ENCODE measurements around the gene PHF24. TPM values are rescaled to one million over a fixed set of nuclear protein-coding genes. Genes with fewer than 3 reads are reported as not detected.

The PHF24 gene
- polyA plus RNA-seq, 1 of the 3 experiments (the other 2 are of a cell fraction), result not detected

DNA sequence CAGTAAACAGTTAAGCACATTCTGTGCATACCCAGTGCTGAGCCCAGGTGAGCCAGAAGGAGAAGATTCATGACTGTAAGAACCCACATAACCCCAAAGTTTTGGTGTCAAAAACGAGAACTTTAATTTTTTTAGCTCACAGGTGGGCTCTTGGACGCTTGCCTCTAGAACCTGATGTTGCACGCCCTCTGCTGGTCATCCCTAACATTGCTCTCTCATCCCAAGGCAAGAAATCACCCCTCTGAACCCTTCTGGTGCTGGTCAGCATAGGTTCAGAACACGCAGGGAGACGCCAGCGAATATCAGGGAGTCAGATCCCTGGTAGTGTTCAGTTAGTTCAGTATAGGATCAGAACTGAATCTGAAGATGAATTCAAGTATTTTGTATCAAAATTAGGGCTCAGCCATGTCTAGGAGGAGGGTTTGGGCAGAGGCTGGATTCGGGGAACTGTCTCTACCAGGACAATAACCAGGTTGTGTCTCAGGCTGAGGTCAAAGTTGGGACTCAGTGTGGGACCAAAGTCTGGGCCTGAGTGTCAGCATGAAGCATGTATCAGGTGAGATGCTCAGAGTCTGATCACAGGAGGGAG is 27.3 kb downstream of the PHF24 start:
- 25% methylated on average over 4 of the region's 7 CpGs for WGBS (ENCODE audit: low lambda C conversion rate)
- Histone ChIP-seq H3K9me3 (no peaks in the 10 kb centered on the region), H2AFZ (ENCODE audit: low read depth) (no peak overlapping the region), H3K9me2 (no peaks in the 10 kb centered on the region), H3F3A (replicated peaks; ENCODE audit: insufficient read depth) (no peaks in the 10 kb centered on the region), H3K4me2 (no peak overlapping the region), H3K4me3 (ENCODE audit: low read depth in 2 of 2, low read length in 1 of 2) (peak overlapping the region in 1 of 2 experiments; percentile 24; a peak in 1 of 4 replicates), H4K20me1 (ENCODE audit: insufficient read depth) (no peaks in the 10 kb centered on the region), H3K4me1 (ENCODE audit: control insufficient read depth in 1 of 2, insufficient read depth in 2 of 2, low read depth in 1 of 2, low read length in 1 of 2) (peaks cover 3 to 42% of the 10 kb centered on the region in 2 experiments; a peak in 2 of 4 replicates), H3K36me3 (replicated peaks in 1 of 2; ENCODE audit: control insufficient read depth in 1 of 2, insufficient read depth in 2 of 2, low read length in 1 of 2) (no peaks in the 10 kb centered on the region), H3K27ac (ENCODE audit: low read depth in 2 of 2, low read length in 1 of 2) (peak overlapping the region in 1 of 2 experiments; percentile 82; a peak in 2 of 4 replicates), H3K9ac (no peak overlapping the region), H3K79me2 (ENCODE audit: insufficient read depth) (peaks cover 3% of the 10 kb centered on the region; the same call in 1 of the 2 replicates), H3K27me3 (ENCODE audit: insufficient read depth) (no peaks in the 10 kb centered on the region; the same call in 1 of the 2 replicates)
- POLR2A ChIA-PET, result interaction anchor here (0.8 kb wide), 1 partner anchor 85 kb away, joined by 3 read pairs; no protein-coding TSS in a partner anchor
- peak; percentile 68 for DNase-seq
- CTCF ChIA-PET, result interaction anchor here (0.7 to 8.2 kb wide), 28 partner anchors 9 to 803 kb away, joined by 3 to 155 read pairs (median 4); a partner anchor contains a TSS
- TF ChIP-seq ELF1 (IDR thresholded peaks at IDR 0.05), result no peak
- TF ChIP-seq SMC3 (IDR thresholded peaks at IDR 0.05; ENCODE audit: low read depth, low read length), result peak; percentile 74
- TF ChIP-seq, protein P1, sequence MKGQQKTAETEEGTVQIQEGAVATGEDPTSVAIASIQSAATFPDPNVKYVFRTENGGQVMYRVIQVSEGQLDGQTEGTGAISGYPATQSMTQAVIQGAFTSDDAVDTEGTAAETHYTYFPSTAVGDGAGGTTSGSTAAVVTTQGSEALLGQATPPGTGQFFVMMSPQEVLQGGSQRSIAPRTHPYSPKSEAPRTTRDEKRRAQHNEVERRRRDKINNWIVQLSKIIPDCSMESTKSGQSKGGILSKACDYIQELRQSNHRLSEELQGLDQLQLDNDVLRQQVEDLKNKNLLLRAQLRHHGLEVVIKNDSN (IDR thresholded peaks at IDR 0.05; ENCODE audit: borderline replicate concordance, low read depth), result no peak
- TF ChIP-seq, protein P2, sequence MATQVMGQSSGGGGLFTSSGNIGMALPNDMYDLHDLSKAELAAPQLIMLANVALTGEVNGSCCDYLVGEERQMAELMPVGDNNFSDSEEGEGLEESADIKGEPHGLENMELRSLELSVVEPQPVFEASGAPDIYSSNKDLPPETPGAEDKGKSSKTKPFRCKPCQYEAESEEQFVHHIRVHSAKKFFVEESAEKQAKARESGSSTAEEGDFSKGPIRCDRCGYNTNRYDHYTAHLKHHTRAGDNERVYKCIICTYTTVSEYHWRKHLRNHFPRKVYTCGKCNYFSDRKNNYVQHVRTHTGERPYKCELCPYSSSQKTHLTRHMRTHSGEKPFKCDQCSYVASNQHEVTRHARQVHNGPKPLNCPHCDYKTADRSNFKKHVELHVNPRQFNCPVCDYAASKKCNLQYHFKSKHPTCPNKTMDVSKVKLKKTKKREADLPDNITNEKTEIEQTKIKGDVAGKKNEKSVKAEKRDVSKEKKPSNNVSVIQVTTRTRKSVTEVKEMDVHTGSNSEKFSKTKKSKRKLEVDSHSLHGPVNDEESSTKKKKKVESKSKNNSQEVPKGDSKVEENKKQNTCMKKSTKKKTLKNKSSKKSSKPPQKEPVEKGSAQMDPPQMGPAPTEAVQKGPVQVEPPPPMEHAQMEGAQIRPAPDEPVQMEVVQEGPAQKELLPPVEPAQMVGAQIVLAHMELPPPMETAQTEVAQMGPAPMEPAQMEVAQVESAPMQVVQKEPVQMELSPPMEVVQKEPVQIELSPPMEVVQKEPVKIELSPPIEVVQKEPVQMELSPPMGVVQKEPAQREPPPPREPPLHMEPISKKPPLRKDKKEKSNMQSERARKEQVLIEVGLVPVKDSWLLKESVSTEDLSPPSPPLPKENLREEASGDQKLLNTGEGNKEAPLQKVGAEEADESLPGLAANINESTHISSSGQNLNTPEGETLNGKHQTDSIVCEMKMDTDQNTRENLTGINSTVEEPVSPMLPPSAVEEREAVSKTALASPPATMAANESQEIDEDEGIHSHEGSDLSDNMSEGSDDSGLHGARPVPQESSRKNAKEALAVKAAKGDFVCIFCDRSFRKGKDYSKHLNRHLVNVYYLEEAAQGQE (IDR thresholded peaks at IDR 0.05; ENCODE audit: low read depth, low read length), result peak; percentile 71; the same call in 1 of the 2 replicates
- TF ChIP-seq SIN3A (IDR thresholded peaks at IDR 0.05; ENCODE audit: borderline replicate concordance, low read depth, low read length), result no peak
- no peak for TF ChIP-seq FOSL2 (IDR thresholded peaks at IDR 0.05; ENCODE audit: borderline replicate concordance, low read depth)
- TF ChIP-seq, protein P3, sequence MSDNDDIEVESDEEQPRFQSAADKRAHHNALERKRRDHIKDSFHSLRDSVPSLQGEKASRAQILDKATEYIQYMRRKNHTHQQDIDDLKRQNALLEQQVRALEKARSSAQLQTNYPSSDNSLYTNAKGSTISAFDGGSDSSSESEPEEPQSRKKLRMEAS (IDR thresholded peaks at IDR 0.05; ENCODE audit: low read depth), result no peak
- no peak for TF ChIP-seq EZH2phosphoT487 (IDR thresholded peaks at IDR 0.05; ENCODE audit: borderline replicate concordance, low read depth)
- TF ChIP-seq, protein P4, sequence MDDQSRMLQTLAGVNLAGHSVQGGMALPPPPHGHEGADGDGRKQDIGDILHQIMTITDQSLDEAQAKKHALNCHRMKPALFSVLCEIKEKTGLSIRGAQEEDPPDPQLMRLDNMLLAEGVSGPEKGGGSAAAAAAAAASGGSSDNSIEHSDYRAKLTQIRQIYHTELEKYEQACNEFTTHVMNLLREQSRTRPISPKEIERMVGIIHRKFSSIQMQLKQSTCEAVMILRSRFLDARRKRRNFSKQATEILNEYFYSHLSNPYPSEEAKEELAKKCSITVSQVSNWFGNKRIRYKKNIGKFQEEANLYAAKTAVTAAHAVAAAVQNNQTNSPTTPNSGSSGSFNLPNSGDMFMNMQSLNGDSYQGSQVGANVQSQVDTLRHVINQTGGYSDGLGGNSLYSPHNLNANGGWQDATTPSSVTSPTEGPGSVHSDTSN (IDR thresholded peaks at IDR 0.05), result no peak
- TF ChIP-seq, protein P5, sequence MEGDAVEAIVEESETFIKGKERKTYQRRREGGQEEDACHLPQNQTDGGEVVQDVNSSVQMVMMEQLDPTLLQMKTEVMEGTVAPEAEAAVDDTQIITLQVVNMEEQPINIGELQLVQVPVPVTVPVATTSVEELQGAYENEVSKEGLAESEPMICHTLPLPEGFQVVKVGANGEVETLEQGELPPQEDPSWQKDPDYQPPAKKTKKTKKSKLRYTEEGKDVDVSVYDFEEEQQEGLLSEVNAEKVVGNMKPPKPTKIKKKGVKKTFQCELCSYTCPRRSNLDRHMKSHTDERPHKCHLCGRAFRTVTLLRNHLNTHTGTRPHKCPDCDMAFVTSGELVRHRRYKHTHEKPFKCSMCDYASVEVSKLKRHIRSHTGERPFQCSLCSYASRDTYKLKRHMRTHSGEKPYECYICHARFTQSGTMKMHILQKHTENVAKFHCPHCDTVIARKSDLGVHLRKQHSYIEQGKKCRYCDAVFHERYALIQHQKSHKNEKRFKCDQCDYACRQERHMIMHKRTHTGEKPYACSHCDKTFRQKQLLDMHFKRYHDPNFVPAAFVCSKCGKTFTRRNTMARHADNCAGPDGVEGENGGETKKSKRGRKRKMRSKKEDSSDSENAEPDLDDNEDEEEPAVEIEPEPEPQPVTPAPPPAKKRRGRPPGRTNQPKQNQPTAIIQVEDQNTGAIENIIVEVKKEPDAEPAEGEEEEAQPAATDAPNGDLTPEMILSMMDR (IDR thresholded peaks at IDR 0.05), result peak; percentile 85
- no peak for TF ChIP-seq NFIC (IDR thresholded peaks at IDR 0.05; ENCODE audit: borderline replicate concordance)
- no peak for TF ChIP-seq FOXJ3 (CRISPR knock-in tag; IDR thresholded peaks at IDR 0.05)
- no peak for TF ChIP-seq POLR2AphosphoS5 (IDR thresholded peaks at IDR 0.05; ENCODE audit: low read depth, low read length)
- no peak for TF ChIP-seq GATA2 (CRISPR knock-in tag; IDR thresholded peaks at IDR 0.05)
- TF ChIP-seq RXRA (IDR thresholded peaks at IDR 0.05; ENCODE audit: borderline replicate concordance, low read depth), result no peak
- TF ChIP-seq FOXM1 (IDR thresholded peaks at IDR 0.05; ENCODE audit: low read depth), result no peak
- no peak for TF ChIP-seq IRF3 (IDR thresholded peaks at IDR 0.05; ENCODE audit: low read depth, low read length)
- no peak for TF ChIP-seq MXI1 (IDR thresholded peaks at IDR 0.05; ENCODE audit: low read depth, low read length)
- TF ChIP-seq TAF1 (IDR thresholded peaks at IDR 0.05; ENCODE audit: borderline replicate concordance, low read depth, low read length), result no peak
- no peak for TF ChIP-seq EP300 (IDR thresholded peaks at IDR 0.05; ENCODE audit: borderline replicate concordance in 1 of 2, low read depth in 1 of 2, low read length in 1 of 2)
- no peak for TF ChIP-seq YY1 (IDR thresholded peaks at IDR 0.05; ENCODE audit: low read depth)
- no peak for TF ChIP-seq USF2 (IDR thresholded peaks at IDR 0.05; ENCODE audit: borderline replicate concordance, low read depth, low read length)
- no peak for TF ChIP-seq TCF12 (IDR thresholded peaks at IDR 0.05)
- TF ChIP-seq RCOR1 (IDR thresholded peaks at IDR 0.05; ENCODE audit: low read length), result no peak

Measured in SK-N-SH (cell line).